ENCODE results near the gene SPNS2. TPM values are rescaled to one million over a fixed set of nuclear protein-coding genes. Genes with fewer than 3 reads are reported as not detected.

The SPNS2 gene
- total RNA-seq, 2 donors from 2014 or later: 7.2 to 16.8 TPM

DNA sequence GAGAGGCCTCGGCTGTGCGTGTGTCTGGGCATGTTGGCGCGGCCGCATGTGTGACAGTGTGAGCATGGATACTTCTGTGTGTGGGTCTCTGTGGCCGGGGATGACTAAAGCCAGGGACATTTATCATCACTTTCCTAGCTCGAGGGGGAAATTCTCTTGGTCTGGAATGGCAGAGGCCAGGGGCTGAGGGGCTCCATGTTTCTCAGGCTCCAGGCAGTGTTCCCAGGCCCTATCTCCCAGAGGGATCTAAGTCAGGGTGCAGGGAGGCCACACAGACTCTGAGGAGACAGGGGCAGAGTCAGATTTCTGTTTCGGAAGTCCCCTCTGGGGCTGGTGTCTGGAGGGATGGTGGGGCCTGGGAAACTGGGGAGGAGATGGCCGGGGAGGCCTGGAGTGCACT is 23.7 kb upstream of the SPNS2 start:
- DNase-seq (ENCODE audit: low spot score): no peak
- TF ChIP-seq CTCF (IDR thresholded peaks at IDR 0.05): no peak
- Histone ChIP-seq H3K9me3 (no peaks in the 10 kb centered on the region), H3K4me3 (no peak overlapping the region), H3K4me1 (peaks cover 0 to 13% of the 10 kb centered on the region in 2 donors), H3K27ac (no peak overlapping the region), H3K36me3 (no peaks in the 10 kb centered on the region), H3K27me3 (no peaks in the 10 kb centered on the region)

- Histone ChIP-seq H3K9me3 (no peaks in the 10 kb centered on the region), H3K27ac (no peak overlapping the region), H3K4me3 (no peak overlapping the region), H3K27me3 (no peaks in the 10 kb centered on the region), H3K4me1 (peaks cover 0 to 13% of the 10 kb centered on the region in 2 donors), H3K36me3 (no peaks in the 10 kb centered on the region)
- no peak for TF ChIP-seq CTCF (IDR thresholded peaks at IDR 0.05)
- DNase-seq (ENCODE audit: low spot score): no peak
These were observed 23.2 kb upstream of the SPNS2 start for GRCh38 chr17:4475463-4475862.

GRCh38 chr17:4476017-4476416 is 22.7 kb upstream of the SPNS2 start:
- Histone ChIP-seq H3K36me3 (no peaks in the 10 kb centered on the region), H3K9me3 (no peaks in the 10 kb centered on the region), H3K4me1 (peaks cover 0 to 16% of the 10 kb centered on the region in 2 donors), H3K4me3 (no peak overlapping the region), H3K27me3 (no peaks in the 10 kb centered on the region), H3K27ac (no peak overlapping the region)
- TF ChIP-seq CTCF (IDR thresholded peaks at IDR 0.05): no peak
- DNase-seq (ENCODE audit: low spot score): no peak

- H3K4me3 ChIP-seq: no peak overlapping the region
- no peaks in the 10 kb centered on the region for H3K9me3 ChIP-seq
- no peak for DNase-seq (ENCODE audit: low spot score)
- peaks cover 0 to 21% of the 10 kb centered on the region in 2 donors for H3K4me1 ChIP-seq
- no peak for TF ChIP-seq CTCF (IDR thresholded peaks at IDR 0.05)
- H3K27ac ChIP-seq: no peak overlapping the region
- H3K36me3 ChIP-seq: no peaks in the 10 kb centered on the region
- H3K27me3 ChIP-seq: no peaks in the 10 kb centered on the region
These were observed 22.1 kb upstream of the SPNS2 start for GRCh38 chr17:4476511-4477070.

DNA sequence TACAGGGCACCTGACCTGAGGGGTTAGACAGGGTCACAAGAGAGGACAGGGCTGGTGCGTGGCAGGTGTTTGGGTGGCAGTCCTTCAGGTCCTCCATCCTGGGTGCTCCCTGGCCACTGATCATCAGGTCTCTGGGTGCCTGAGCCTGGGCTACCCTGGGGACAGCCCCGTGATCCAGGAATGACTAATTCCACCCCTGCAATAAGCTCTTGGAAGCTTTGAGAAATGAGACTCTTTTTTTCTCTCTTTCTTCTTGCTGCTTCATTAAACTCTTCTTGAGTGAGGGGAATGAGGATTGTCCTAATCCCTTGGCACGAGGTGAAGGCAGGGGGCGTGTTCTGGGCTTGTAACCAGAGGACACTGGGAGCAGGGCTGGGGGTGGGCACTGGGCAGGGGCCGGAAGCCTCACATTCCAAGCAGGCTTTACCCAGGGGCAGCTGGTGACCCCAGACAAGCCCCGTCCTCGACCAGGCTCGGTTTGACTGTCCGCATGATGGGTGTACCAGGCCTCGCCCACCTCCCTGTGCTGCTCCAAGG is 21.4 kb upstream of the SPNS2 start:
- no peak for DNase-seq (ENCODE audit: low spot score)
- Histone ChIP-seq H3K4me1 (peaks cover 0 to 21% of the 10 kb centered on the region in 2 donors), H3K36me3 (no peaks in the 10 kb centered on the region), H3K27ac (no peak overlapping the region), H3K4me3 (no peak overlapping the region), H3K9me3 (no peaks in the 10 kb centered on the region), H3K27me3 (no peaks in the 10 kb centered on the region)
- no peak for TF ChIP-seq CTCF (IDR thresholded peaks at IDR 0.05)

GRCh38 chr17:4478318-4478830 is 20.3 kb upstream of the SPNS2 start:
- Histone ChIP-seq H3K27me3 (no peaks in the 10 kb centered on the region), H3K4me3 (no peak overlapping the region), H3K4me1 (peaks cover 0 to 21% of the 10 kb centered on the region in 2 donors), H3K27ac (no peak overlapping the region), H3K9me3 (no peaks in the 10 kb centered on the region), H3K36me3 (no peaks in the 10 kb centered on the region)
- no peak for DNase-seq (ENCODE audit: low spot score)
- no peak for TF ChIP-seq CTCF (IDR thresholded peaks at IDR 0.05)

Data from right atrium auricular region (tissue), 2 donors.